OCI-LY1 (cell line): ENCODE results near the gene HNRNPM.
"Not testable (repeated sequence)": the region's sequence is repeated elsewhere in the genome, so short reads cannot be mapped to it uniquely, and the experiment has no call there.

ENCODE experiments used
- H2AFZ ChIP-seq: fragments of 200-600 bp; sonication (generic), shearing (Covaris generic); 2 replicates; pipeline ENCODE4 v1.6.0; 2014; ENCODE audit warnings: antibody characterized with exemption, mild to moderate bottlenecking, low read length
- H3F3A ChIP-seq: fragments of 200-600 bp; sonication (generic), shearing (Covaris generic); 2 replicates; pipeline ENCODE4 v1.6.0; 2014; ENCODE audit warnings: mild to moderate bottlenecking, antibody characterized with exemption, low read length, moderate library complexity; ENCODE audit not compliant: insufficient read depth
- H3K27ac ChIP-seq: fragments of 200-600 bp; sonication (generic); 2 replicates; pipeline ENCODE4 v1.5.1; 2014; ENCODE audit warnings: low read length, mixed run types, mild to moderate bottlenecking, low read depth; ENCODE audit not compliant: poor library complexity, severe bottlenecking
- H3K27me3 ChIP-seq: fragments of 200-600 bp; sonication (generic); 2 replicates; pipeline ENCODE4 v1.6.0; 2014; ENCODE audit warnings: antibody characterized with exemption, mild to moderate bottlenecking, low read length, moderate library complexity; ENCODE audit not compliant: insufficient read depth
- H3K36me3 ChIP-seq: fragments of 200-600 bp; sonication (generic); 2 replicates; pipeline ENCODE4 v1.6.1; 2014; ENCODE audit warnings: mild to moderate bottlenecking, antibody characterized with exemption, low read length, moderate library complexity, mixed read lengths; ENCODE audit not compliant: insufficient read depth
- H3K4me1 ChIP-seq: fragments of 200-600 bp; sonication (generic); 2 replicates; pipeline ENCODE4 v1.5.1; 2014; ENCODE audit warnings: mild to moderate bottlenecking, low read length, moderate library complexity; ENCODE audit not compliant: insufficient read depth, severe bottlenecking
- H3K4me2 ChIP-seq: fragments of 200-600 bp; sonication (generic), shearing (Covaris generic); 2 replicates; pipeline ENCODE4 v1.6.1; 2014; ENCODE audit warnings: low read length
- H3K4me3 ChIP-seq: fragments of 200-600 bp; sonication (generic); 2 replicates; pipeline ENCODE4 v1.5.1; 2014; ENCODE audit warnings: low read length, low read depth, mild to moderate bottlenecking, mixed read lengths; ENCODE audit not compliant: poor library complexity, severe bottlenecking
- H3K79me2 ChIP-seq: fragments of 200-600 bp; shearing (Covaris generic); 2 replicates; pipeline ENCODE4 v1.6.1; 2016; ENCODE audit warnings: mixed run types, low read length, mixed read lengths; ENCODE audit not compliant: insufficient read depth
- H3K9ac ChIP-seq: fragments of 200-600 bp; sonication (generic), shearing (Covaris generic); 2 replicates; pipeline ENCODE4 v1.6.1; 2014; ENCODE audit warnings: mild to moderate bottlenecking, low read length, mixed read lengths
- H3K9me2 ChIP-seq: fragments of 200-600 bp; sonication (generic), shearing (Covaris generic); 2 replicates; pipeline ENCODE4 v1.6.1; 2014; ENCODE audit warnings: low read depth, mild to moderate bottlenecking, low read length, mixed read lengths
- H3K9me3 ChIP-seq: fragments of 200-600 bp; shearing (Covaris generic); 2 replicates; pipeline ENCODE4 v1.6.1; 2014; ENCODE audit warnings: low read length, mixed read lengths
- H4K20me1 ChIP-seq: fragments of 200-600 bp; sonication (generic), shearing (Covaris generic); 2 replicates; pipeline ENCODE4 v1.6.0; 2016; ENCODE audit warnings: mild to moderate bottlenecking, low read length; ENCODE audit not compliant: insufficient read depth
- CTCF ChIP-seq: fragments of 200-600 bp; sonication (generic), shearing (Covaris generic); IDR thresholded peaks from 2 replicates; pipeline ENCODE4 v1.5.1; 2017; ENCODE audit warnings: mild to moderate bottlenecking, antibody characterized with exemption, low read length, moderate library complexity, mixed read lengths
- EZH2 ChIP-seq: fragments of 200-600 bp; sonication (generic), shearing (Covaris generic); IDR thresholded peaks from 2 replicates; pipeline ENCODE4 v1.8.0; 2017; ENCODE audit warnings: borderline replicate concordance, mixed run types, mild to moderate bottlenecking, antibody characterized with exemption, low read length, moderate library complexity, mixed read lengths

HNRNPM gene

DNA sequence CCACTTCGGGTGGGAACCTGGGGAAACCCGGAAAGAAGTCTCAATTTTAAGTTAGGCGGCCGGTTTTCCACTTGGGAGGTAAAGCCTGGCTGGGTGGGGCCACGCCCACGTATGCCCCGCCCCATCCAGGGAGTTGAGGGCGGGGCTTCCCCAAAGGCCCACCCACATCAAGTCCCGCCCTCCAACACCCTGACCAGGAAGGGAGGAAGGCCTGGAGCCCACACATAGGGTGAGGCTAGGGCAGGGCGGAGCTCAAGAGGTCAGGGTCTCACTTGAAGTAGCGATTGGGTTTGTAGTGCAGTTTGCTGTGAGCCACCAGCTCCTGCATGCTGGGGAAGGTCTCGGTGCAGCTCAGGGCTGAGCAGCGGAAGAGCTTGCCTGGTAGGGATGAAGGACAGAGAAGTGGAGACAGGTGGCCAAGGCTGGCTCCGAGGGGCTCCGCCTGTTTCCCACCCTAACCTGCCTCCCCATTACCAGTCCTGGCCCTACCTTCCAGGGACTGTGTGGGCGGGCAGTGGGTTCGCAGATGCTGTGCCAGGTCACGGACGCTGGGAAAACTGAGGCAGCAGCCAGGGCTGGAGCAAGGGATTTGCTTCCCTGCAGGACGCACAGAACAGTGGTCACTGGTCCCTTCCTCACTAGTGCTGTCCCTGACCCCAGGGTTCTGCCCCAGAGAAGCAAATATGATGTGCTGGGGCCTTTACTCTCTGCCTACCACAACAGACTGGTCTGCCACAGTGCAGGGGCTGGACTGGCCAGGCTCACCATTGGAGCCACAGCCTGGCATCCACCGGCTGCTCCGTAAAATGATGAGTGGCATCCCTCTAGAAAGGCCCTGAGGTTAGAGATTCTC, 67.6 kb downstream of the HNRNPM start:
- H3K9me2 ChIP-seq, result no peaks in the 10 kb centered on the region
- no peaks in the 10 kb centered on the region for H3K27me3 ChIP-seq
- peak overlapping the region; percentile 97; the same call in 1 of the 2 replicates for H3K4me2 ChIP-seq
- H3K4me1 ChIP-seq, result peaks cover 17% of the 10 kb centered on the region
- TF ChIP-seq EZH2 (no peak), CTCF (no peak)
- H3K9me3 ChIP-seq, result no peaks in the 10 kb centered on the region
- no peak overlapping the region for H3K27ac ChIP-seq
- H4K20me1 ChIP-seq, result no peaks in the 10 kb centered on the region
- H3K36me3 ChIP-seq, result peaks cover 10% of the 10 kb centered on the region; the same call in 1 of the 2 replicates
- no peaks in the 10 kb centered on the region for H3F3A ChIP-seq
- no peak overlapping the region for H3K4me3 ChIP-seq
- H2AFZ ChIP-seq, result no peak overlapping the region
- H3K9ac ChIP-seq, result no peak overlapping the region; the same call in 1 of the 2 replicates
- H3K79me2 ChIP-seq, result no peaks in the 10 kb centered on the region

- Histone ChIP-seq H3K4me1 (peaks cover 17% of the 10 kb centered on the region), H2AFZ (no peak overlapping the region), H3K9ac (peak overlapping the region; percentile 85), H3K27me3 (no peaks in the 10 kb centered on the region), H3K9me2 (no peaks in the 10 kb centered on the region), H4K20me1 (no peaks in the 10 kb centered on the region), H3K79me2 (no peaks in the 10 kb centered on the region), H3K27ac (peak overlapping the region; percentile 77), H3K4me2 (peak overlapping the region; percentile 97), H3K36me3 (peaks cover 10% of the 10 kb centered on the region; the same call in 1 of the 2 replicates), H3K9me3 (no peaks in the 10 kb centered on the region), H3K4me3 (peak overlapping the region; percentile 77), H3F3A (no peaks in the 10 kb centered on the region)
- TF ChIP-seq CTCF (no peak), EZH2 (no peak)
These were observed 68.4 kb downstream of the HNRNPM start for GRCh38 chr19:8513036-8513686.

DNA sequence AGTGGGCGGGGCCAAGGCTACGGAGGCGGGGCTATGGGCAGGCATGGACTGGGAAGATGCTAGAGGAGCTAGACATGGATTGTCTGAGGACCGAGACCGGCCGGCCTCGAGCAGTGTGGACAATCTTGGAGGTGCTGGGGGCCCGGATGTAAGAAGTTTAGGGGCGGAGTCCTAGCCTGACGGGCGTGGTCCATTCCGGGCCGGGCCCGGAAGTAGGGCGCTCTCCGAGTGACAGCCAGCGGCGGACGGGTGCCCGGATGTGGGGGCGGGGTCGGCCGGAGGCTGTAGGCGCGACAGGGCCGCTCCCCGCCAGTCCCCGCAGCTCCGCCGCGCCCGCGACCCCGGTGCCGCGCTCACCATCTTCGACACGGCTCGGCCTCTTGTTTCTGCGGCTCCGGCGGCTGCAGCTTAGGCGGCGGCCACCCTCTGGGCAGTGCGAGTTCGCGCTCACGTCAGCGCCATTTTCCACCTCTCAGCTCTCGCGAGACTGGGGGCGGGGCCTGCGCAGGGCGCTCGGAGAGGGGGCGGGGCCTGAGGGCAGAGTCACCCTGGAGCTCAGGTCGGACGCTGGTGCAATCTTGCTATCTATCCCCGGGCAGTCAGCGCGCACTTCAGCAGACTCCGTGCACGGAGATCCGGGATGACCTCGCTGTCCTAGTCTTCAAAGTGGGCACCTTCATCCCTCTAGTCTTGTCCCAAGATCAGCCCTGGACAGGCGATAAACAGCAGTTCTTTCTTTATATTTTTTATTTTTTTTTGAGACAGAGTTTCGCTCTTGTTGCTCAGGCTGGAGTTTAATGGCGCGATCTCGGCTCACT, 69.1 kb downstream of the HNRNPM start, which contains the start of gene ZNF414:
Gene ZNF414, minus strand, starts transcription at position 481 of the 818 bp plus-strand sequence. Its CDS starts 121 bp downstream, at position 360.
- H3K27me3 ChIP-seq, result no peaks in the 10 kb centered on the region
- no peaks in the 10 kb centered on the region for H3K79me2 ChIP-seq
- peak within 1 kb of the TSS; percentile 97 for H3K4me2 ChIP-seq
- H3K9me3 ChIP-seq, result no peaks in the 10 kb centered on the region
- H3F3A ChIP-seq, result no peaks in the 10 kb centered on the region
- no peaks in the 10 kb centered on the region for H3K9me2 ChIP-seq
- H4K20me1 ChIP-seq, result no peaks in the 10 kb centered on the region
- peak within 1 kb of the TSS; percentile 77 for H3K27ac ChIP-seq
- H3K4me1 ChIP-seq, result peaks cover 17% of the 10 kb centered on the region
- peak within 1 kb of the TSS; percentile 85 for H3K9ac ChIP-seq
- no peak for TF ChIP-seq CTCF
- no peak for TF ChIP-seq EZH2
- peaks cover 10% of the 10 kb centered on the region; the same call in 1 of the 2 replicates for H3K36me3 ChIP-seq
- H3K4me3 ChIP-seq, result peak within 1 kb of the TSS; percentile 77
- H2AFZ ChIP-seq, result no peak within 1 kb of the TSS

GRCh38 chr19:8514505-8515009, 69.8 kb downstream of the HNRNPM start:
- not testable (repeated sequence) for H4K20me1 ChIP-seq, H3F3A ChIP-seq, H3K27ac ChIP-seq, H3K79me2 ChIP-seq, H2AFZ ChIP-seq, H3K9me2 ChIP-seq, H3K9me3 ChIP-seq, H3K27me3 ChIP-seq
- peak overlapping the region; percentile 85 for H3K9ac ChIP-seq
- peaks cover 17% of the 10 kb centered on the region for H3K4me1 ChIP-seq
- H3K4me2 ChIP-seq, result peak overlapping the region; percentile 97
- peaks cover 10% of the 10 kb centered on the region; the same call in 1 of the 2 replicates for H3K36me3 ChIP-seq
- H3K4me3 ChIP-seq, result peak overlapping the region; percentile 77
